ENCODE measurements around the gene MYORG.
"Not testable (repeated sequence)": the region's sequence is repeated elsewhere in the genome, so short reads cannot be mapped to it uniquely, and the experiment has no call there.

MYORG gene

DNA sequence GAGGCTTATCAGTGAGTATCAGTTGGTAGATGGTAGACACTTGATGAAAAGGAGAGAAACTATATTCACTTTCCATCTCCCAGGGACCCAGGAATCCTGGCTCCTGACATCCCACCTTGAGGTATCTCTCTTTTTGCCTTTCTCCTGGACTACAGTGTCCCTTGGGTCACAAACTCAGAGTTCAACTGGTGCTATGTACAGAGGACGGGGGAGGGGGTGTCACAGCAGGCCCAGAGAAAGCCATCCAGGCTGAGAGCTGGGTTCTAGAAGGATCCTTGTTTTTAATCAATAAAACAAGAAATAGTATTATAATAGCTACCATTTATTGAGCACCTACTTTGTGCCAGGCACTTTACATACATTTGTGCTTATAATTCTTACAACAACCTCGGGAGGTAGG, 10.3 kb downstream of the MYORG start:
- H4K20me1 ChIP-seq (ENCODE audit: insufficient read depth, low read length) = no peaks in the 10 kb centered on the region
- no peak overlapping the region for H3K9ac ChIP-seq (ENCODE audit: low read length)
- H3K27ac ChIP-seq (ENCODE audit: low read length) = no peak overlapping the region
- TF ChIP-seq, protein P1, sequence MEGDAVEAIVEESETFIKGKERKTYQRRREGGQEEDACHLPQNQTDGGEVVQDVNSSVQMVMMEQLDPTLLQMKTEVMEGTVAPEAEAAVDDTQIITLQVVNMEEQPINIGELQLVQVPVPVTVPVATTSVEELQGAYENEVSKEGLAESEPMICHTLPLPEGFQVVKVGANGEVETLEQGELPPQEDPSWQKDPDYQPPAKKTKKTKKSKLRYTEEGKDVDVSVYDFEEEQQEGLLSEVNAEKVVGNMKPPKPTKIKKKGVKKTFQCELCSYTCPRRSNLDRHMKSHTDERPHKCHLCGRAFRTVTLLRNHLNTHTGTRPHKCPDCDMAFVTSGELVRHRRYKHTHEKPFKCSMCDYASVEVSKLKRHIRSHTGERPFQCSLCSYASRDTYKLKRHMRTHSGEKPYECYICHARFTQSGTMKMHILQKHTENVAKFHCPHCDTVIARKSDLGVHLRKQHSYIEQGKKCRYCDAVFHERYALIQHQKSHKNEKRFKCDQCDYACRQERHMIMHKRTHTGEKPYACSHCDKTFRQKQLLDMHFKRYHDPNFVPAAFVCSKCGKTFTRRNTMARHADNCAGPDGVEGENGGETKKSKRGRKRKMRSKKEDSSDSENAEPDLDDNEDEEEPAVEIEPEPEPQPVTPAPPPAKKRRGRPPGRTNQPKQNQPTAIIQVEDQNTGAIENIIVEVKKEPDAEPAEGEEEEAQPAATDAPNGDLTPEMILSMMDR (IDR thresholded peaks at IDR 0.05; ENCODE audit: low read depth, low read length) = no peak
- no peak for TF ChIP-seq EZH2phosphoT487 (IDR thresholded peaks at IDR 0.05; ENCODE audit: low read depth)
- H3K9me3 ChIP-seq (ENCODE audit: insufficient read depth, low read length) = no peaks in the 10 kb centered on the region
- no peak overlapping the region for H3K4me3 ChIP-seq (ENCODE audit: low read length)
- H3K4me1 ChIP-seq (ENCODE audit: low read length) = no peaks in the 10 kb centered on the region
- H3K4me2 ChIP-seq (ENCODE audit: low read length) = no peak overlapping the region
- H2AFZ ChIP-seq (ENCODE audit: low read depth, low read length) = no peak overlapping the region
- no peaks in the 10 kb centered on the region for H3K79me2 ChIP-seq (ENCODE audit: low read length)
- no peaks in the 10 kb centered on the region for H3K36me3 ChIP-seq (replicated peaks; ENCODE audit: low read depth, low read length)
- H3K27me3 ChIP-seq (ENCODE audit: low read depth, low read length) = no peaks in the 10 kb centered on the region

GRCh38 chr9:34365282-34365681, 11.4 kb downstream of the MYORG start:
- Histone ChIP-seq H3K4me2 (ENCODE audit: low read length) (no peak overlapping the region), H2AFZ (ENCODE audit: low read depth, low read length) (no peak overlapping the region), H4K20me1 (ENCODE audit: insufficient read depth, low read length) (no peaks in the 10 kb centered on the region), H3K36me3 (replicated peaks; ENCODE audit: low read depth, low read length) (no peaks in the 10 kb centered on the region), H3K9ac (ENCODE audit: low read length) (no peak overlapping the region), H3K27ac (ENCODE audit: low read length) (no peak overlapping the region), H3K79me2 (ENCODE audit: low read length) (no peaks in the 10 kb centered on the region), H3K4me1 (ENCODE audit: low read length) (no peaks in the 10 kb centered on the region), H3K4me3 (ENCODE audit: low read length) (no peak overlapping the region), H3K9me3 (ENCODE audit: insufficient read depth, low read length) (no peaks in the 10 kb centered on the region), H3K27me3 (ENCODE audit: low read depth, low read length) (no peaks in the 10 kb centered on the region)
- no peak for TF ChIP-seq EZH2phosphoT487 (IDR thresholded peaks at IDR 0.05; ENCODE audit: low read depth)
- TF ChIP-seq, protein P1 (IDR thresholded peaks at IDR 0.05; ENCODE audit: low read depth, low read length) = no peak

GRCh38 chr9:34363619-34364351, 12.9 kb downstream of the MYORG start:
- Histone ChIP-seq H3K27me3 (ENCODE audit: low read depth, low read length) (no peaks in the 10 kb centered on the region), H3K36me3 (replicated peaks; ENCODE audit: low read depth, low read length) (no peaks in the 10 kb centered on the region), H3K9me3 (ENCODE audit: insufficient read depth, low read length) (no peaks in the 10 kb centered on the region), H3K4me3 (ENCODE audit: low read length) (no peak overlapping the region), H3K79me2 (ENCODE audit: low read length) (no peaks in the 10 kb centered on the region), H4K20me1 (ENCODE audit: insufficient read depth, low read length) (no peaks in the 10 kb centered on the region), H3K4me1 (ENCODE audit: low read length) (no peaks in the 10 kb centered on the region), H3K27ac (ENCODE audit: low read length) (no peak overlapping the region), H3K4me2 (ENCODE audit: low read length) (no peak overlapping the region), H3K9ac (ENCODE audit: low read length) (no peak overlapping the region), H2AFZ (ENCODE audit: low read depth, low read length) (no peak overlapping the region)
- TF ChIP-seq, protein P1 (IDR thresholded peaks at IDR 0.05; ENCODE audit: low read depth, low read length) = no peak
- TF ChIP-seq EZH2phosphoT487 (IDR thresholded peaks at IDR 0.05; ENCODE audit: low read depth) = no peak

DNA sequence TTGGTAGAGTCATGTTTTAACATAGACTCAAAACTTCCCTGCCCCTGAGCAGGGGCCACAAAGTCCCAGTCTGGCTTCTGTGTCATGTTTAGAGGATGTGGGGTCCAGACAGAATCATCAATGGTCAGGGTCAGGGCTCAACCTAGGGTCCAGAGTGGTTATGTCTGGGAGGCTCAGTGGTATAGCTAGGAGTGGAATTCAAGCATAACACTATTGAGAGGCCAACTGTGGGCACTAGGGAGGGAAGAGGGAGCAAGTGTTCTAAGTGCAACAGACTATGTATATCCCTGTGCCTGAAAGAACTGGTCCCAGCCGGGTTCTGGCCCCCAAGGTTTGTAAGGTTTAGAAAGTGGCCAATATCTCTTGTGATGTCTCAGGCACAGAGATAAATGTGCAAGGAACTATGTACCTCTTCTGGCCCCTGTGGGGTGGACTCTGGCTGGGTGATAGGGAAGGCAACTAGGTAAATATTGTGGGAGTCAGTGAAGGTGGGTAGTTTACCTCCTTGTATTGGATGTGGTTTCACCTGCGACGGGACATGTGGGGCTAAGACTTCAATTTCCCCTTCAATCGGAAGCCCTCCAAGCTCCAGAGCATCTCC, 14.0 kb downstream of the MYORG start:
- Histone ChIP-seq H3K79me2 (ENCODE audit: low read length) (no peaks in the 10 kb centered on the region), H3K27me3 (ENCODE audit: low read depth, low read length) (no peaks in the 10 kb centered on the region), H3K9ac (ENCODE audit: low read length) (no peak overlapping the region), H3K4me2 (ENCODE audit: low read length) (no peak overlapping the region), H3K4me3 (ENCODE audit: low read length) (no peak overlapping the region), H2AFZ (ENCODE audit: low read depth, low read length) (no peak overlapping the region), H3K4me1 (ENCODE audit: low read length) (no peaks in the 10 kb centered on the region), H4K20me1 (ENCODE audit: insufficient read depth, low read length) (no peaks in the 10 kb centered on the region), H3K36me3 (replicated peaks; ENCODE audit: low read depth, low read length) (no peaks in the 10 kb centered on the region), H3K9me3 (ENCODE audit: insufficient read depth, low read length) (no peaks in the 10 kb centered on the region), H3K27ac (ENCODE audit: low read length) (no peak overlapping the region)
- TF ChIP-seq, protein P1 (IDR thresholded peaks at IDR 0.05; ENCODE audit: low read depth, low read length) = no peak
- no peak for TF ChIP-seq EZH2phosphoT487 (IDR thresholded peaks at IDR 0.05; ENCODE audit: low read depth)

DNA sequence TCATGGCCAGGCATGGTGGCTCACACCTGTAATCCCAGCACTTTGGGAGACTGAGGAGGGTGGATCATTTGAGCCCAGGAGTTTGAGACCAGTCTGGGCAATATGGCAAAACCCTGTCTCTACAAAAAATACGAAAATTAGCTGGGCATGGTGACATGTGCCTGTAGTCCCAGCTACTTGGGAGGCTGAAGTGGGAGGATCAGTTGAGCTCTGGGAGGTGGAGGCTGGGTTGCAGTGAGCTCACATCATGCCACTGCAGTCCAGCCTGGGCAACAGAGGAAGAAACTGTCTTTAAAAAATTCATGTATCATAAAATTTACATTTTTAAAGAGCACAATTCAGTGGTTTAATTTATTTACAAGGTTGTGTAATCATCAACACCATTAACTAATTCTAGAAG, 23.7 kb downstream of the MYORG start:
- not testable (repeated sequence) for H3K4me1 ChIP-seq (ENCODE audit: low read length); H3K4me2 ChIP-seq (ENCODE audit: low read length); H3K4me3 ChIP-seq (ENCODE audit: low read length); H3K27ac ChIP-seq (ENCODE audit: low read length); H3K9me3 ChIP-seq (ENCODE audit: insufficient read depth, low read length); H4K20me1 ChIP-seq (ENCODE audit: insufficient read depth, low read length); H2AFZ ChIP-seq (ENCODE audit: low read depth, low read length); H3K27me3 ChIP-seq (ENCODE audit: low read depth, low read length); H3K9ac ChIP-seq (ENCODE audit: low read length); H3K79me2 ChIP-seq (ENCODE audit: low read length); H3K36me3 ChIP-seq (replicated peaks; ENCODE audit: low read depth, low read length)

GRCh38 chr9:34352122-34352652, 24.5 kb downstream of the MYORG start:
- not testable (repeated sequence) for H2AFZ ChIP-seq (ENCODE audit: low read depth, low read length); H3K27me3 ChIP-seq (ENCODE audit: low read depth, low read length); H3K79me2 ChIP-seq (ENCODE audit: low read length); H3K4me3 ChIP-seq (ENCODE audit: low read length); H3K27ac ChIP-seq (ENCODE audit: low read length); H3K9ac ChIP-seq (ENCODE audit: low read length); H3K36me3 ChIP-seq (replicated peaks; ENCODE audit: low read depth, low read length); H4K20me1 ChIP-seq (ENCODE audit: insufficient read depth, low read length); H3K9me3 ChIP-seq (ENCODE audit: insufficient read depth, low read length); H3K4me2 ChIP-seq (ENCODE audit: low read length); H3K4me1 ChIP-seq (ENCODE audit: low read length)
